Loucy (cell line): ENCODE results near the gene DCP2.

Experiments used
- H2AFZ ChIP-seq: fragments of 200-600 bp; sonication (generic); 2 replicates; pipeline ENCODE4 v1.6.0; 2016; ENCODE audit warnings: antibody characterized with exemption, mild to moderate bottlenecking, low read length, moderate library complexity
- H3F3A ChIP-seq: fragments of 200-600 bp; 2 replicates; pipeline ENCODE4 v1.6.0; 2016; ENCODE audit warnings: antibody characterized with exemption, low read depth, mild to moderate bottlenecking
- H3K27me3 ChIP-seq: fragments of 200-600 bp; sonication (generic); 2 replicates; pipeline ENCODE4 v1.6.1; 2014; ENCODE audit warnings: low read length, mild to moderate bottlenecking; ENCODE audit not compliant: insufficient read depth, poor library complexity, severe bottlenecking
- H3K36me3 ChIP-seq: fragments of 200-600 bp; sonication (generic); 2 replicates; pipeline ENCODE4 v1.6.1; 2016; ENCODE audit warnings: low read length; ENCODE audit not compliant: insufficient read depth
- H3K4me1 ChIP-seq: fragments of 200-600 bp; sonication (generic); 2 replicates; pipeline ENCODE4 v1.5.1; 2014; ENCODE audit warnings: low read length, mild to moderate bottlenecking; ENCODE audit not compliant: insufficient read depth, poor library complexity, severe bottlenecking
- H3K4me2 ChIP-seq: fragments of 200-600 bp; sonication (generic); 2 replicates; pipeline ENCODE4 v1.6.0; 2014; ENCODE audit warnings: antibody characterized with exemption, low read length, low read depth, mild to moderate bottlenecking; ENCODE audit not compliant: poor library complexity, severe bottlenecking
- H3K4me3 ChIP-seq: fragments of 200-600 bp; sonication (generic); 2 replicates; pipeline ENCODE4 v1.5.1; 2014; ENCODE audit warnings: low read length, mild to moderate bottlenecking, mixed read lengths; ENCODE audit not compliant: poor library complexity, severe bottlenecking
- H3K79me2 ChIP-seq: fragments of 200-600 bp; sonication (generic); 2 replicates; pipeline ENCODE4 v1.6.1; 2014; ENCODE audit warnings: low read length; ENCODE audit not compliant: insufficient read depth
- H3K9ac ChIP-seq: fragments of 200-600 bp; sonication (generic); 2 replicates; pipeline ENCODE4 v1.6.0; 2014; ENCODE audit warnings: mild to moderate bottlenecking, low read depth, low read length, moderate library complexity; ENCODE audit not compliant: poor library complexity, severe bottlenecking
- H3K9me2 ChIP-seq: fragments of 200-600 bp; sonication (generic); replicated peaks from 2 replicates; pipeline ENCODE4 v1.6.1; 2016; ENCODE audit warnings: low read depth, low read length, mixed read lengths
- H3K9me3 ChIP-seq: fragments of 200-600 bp; sonication (generic); 2 replicates; pipeline ENCODE4 v1.6.1; 2014; ENCODE audit warnings: mild to moderate bottlenecking, antibody characterized with exemption, low read length, low read depth; ENCODE audit not compliant: insufficient read depth
- H4K20me1 ChIP-seq: fragments of 200-600 bp; sonication (generic); 2 replicates; pipeline ENCODE4 v1.6.0; 2014; ENCODE audit warnings: antibody characterized with exemption, low read length, mild to moderate bottlenecking; ENCODE audit not compliant: insufficient read depth, poor library complexity, severe bottlenecking
- CTCF ChIP-seq: fragments of 200-600 bp; sonication (generic); conservative IDR thresholded peaks from 2 replicates; pipeline ENCODE4 v1.5.1; 2014; ENCODE audit warnings: mild to moderate bottlenecking, antibody characterized with exemption, low read length
- EZH2phosphoT487 ChIP-seq: fragments of 200-600 bp; IDR thresholded peaks from 2 replicates; pipeline ENCODE4 v1.6.1; 2018; ENCODE audit warnings: antibody characterized with exemption, mild to moderate bottlenecking, moderate library complexity, borderline replicate concordance

The DCP2 gene

GRCh38 chr5:112979723-112980122, 3.1 kb downstream of the DCP2 start:
- H3K9ac ChIP-seq = peak overlapping the region; percentile 92
- H3K79me2 ChIP-seq = peaks cover 77% of the 10 kb centered on the region
- H3K4me2 ChIP-seq = peak overlapping the region; percentile 71
- no peak for TF ChIP-seq EZH2phosphoT487
- no peak for TF ChIP-seq CTCF
- peaks cover 25% of the 10 kb centered on the region for H3K4me1 ChIP-seq
- H3K36me3 ChIP-seq = no peaks in the 10 kb centered on the region
- H2AFZ ChIP-seq = no peak overlapping the region
- no peaks in the 10 kb centered on the region for H3F3A ChIP-seq
- no peaks in the 10 kb centered on the region for H3K9me2 ChIP-seq
- peak overlapping the region; percentile 94 for H3K4me3 ChIP-seq
- no peaks in the 10 kb centered on the region for H3K27me3 ChIP-seq
- H4K20me1 ChIP-seq = peaks cover 48% of the 10 kb centered on the region
- H3K9me3 ChIP-seq = no peaks in the 10 kb centered on the region

- Histone ChIP-seq H2AFZ (no peak overlapping the region), H3K4me2 (peak overlapping the region; percentile 48), H3K4me3 (no peak overlapping the region), H3K4me1 (peaks cover 14% of the 10 kb centered on the region), H3K27me3 (no peaks in the 10 kb centered on the region), H3K79me2 (peaks cover 95% of the 10 kb centered on the region), H3K36me3 (no peaks in the 10 kb centered on the region; the same call in 1 of the 2 replicates), H3K9me3 (no peaks in the 10 kb centered on the region), H3K9ac (no peak overlapping the region), H3K9me2 (no peaks in the 10 kb centered on the region), H3F3A (no peaks in the 10 kb centered on the region), H4K20me1 (peaks cover 44% of the 10 kb centered on the region)
- TF ChIP-seq CTCF (no peak), EZH2phosphoT487 (no peak)
Observed at GRCh38 chr5:112983363-112983762, 6.8 kb downstream of the DCP2 start.

GRCh38 chr5:112986224-112986623, 9.6 kb downstream of the DCP2 start:
- peaks cover 93% of the 10 kb centered on the region for H3K79me2 ChIP-seq
- TF ChIP-seq CTCF (no peak), EZH2phosphoT487 (no peak)
- H2AFZ ChIP-seq = no peak overlapping the region
- no peaks in the 10 kb centered on the region for H3K9me3 ChIP-seq
- no peak overlapping the region for H3K9ac ChIP-seq
- no peaks in the 10 kb centered on the region for H3K27me3 ChIP-seq
- H4K20me1 ChIP-seq = peaks cover 41% of the 10 kb centered on the region
- H3K36me3 ChIP-seq = peaks cover 7% of the 10 kb centered on the region; the same call in 1 of the 2 replicates
- no peaks in the 10 kb centered on the region for H3K9me2 ChIP-seq
- no peak overlapping the region for H3K4me3 ChIP-seq
- no peak overlapping the region for H3K4me2 ChIP-seq
- peaks cover 7% of the 10 kb centered on the region for H3K4me1 ChIP-seq
- H3F3A ChIP-seq = no peaks in the 10 kb centered on the region
